H7 (cell line): ENCODE measurements around the gene ZBTB7C. TPM values are rescaled to one million over a fixed set of nuclear protein-coding genes. Genes with fewer than 3 reads are reported as not detected.

Experiments used
- DNase-seq: peaks from one replicate; pipeline ENCODE4 v3.0.0; 2012
- H3K27me3 ChIP-seq: 2 replicates; pipeline ENCODE4 v1.6.0; 2011; ENCODE audit warnings: mild to moderate bottlenecking, low read length; ENCODE audit not compliant: control insufficient read depth, insufficient read depth
- H3K36me3 ChIP-seq: replicated peaks from 2 replicates; pipeline ENCODE4 v1.5.1; 2011; ENCODE audit warnings: low read length; ENCODE audit not compliant: control insufficient read depth, insufficient read depth
- H3K4me3 ChIP-seq: 2 replicates; pipeline ENCODE4 v1.5.1; 2011; ENCODE audit warnings: low read depth, mild to moderate bottlenecking, control low read depth, low read length, moderate library complexity; ENCODE audit not compliant: insufficient read depth
- total RNA-seq: library from RNA; depleted of rRNA; stranded (reverse); fragments of >200 nt; shearing (Covaris generic); gene quantifications from 2 replicates; pipeline ENCODE4 v1.2.3, GENCODE V29; 2014

The ZBTB7C gene
- total RNA-seq, 1 experiment from 2014 or later, result 0.38 TPM

GRCh38 chr18:48201337-48202005 lies 207.7 kb downstream of the ZBTB7C start:
- H3K4me3 ChIP-seq, result no peak overlapping the region

GRCh38 chr18:48200631-48201336 lies 208.4 kb downstream of the ZBTB7C start:
- no peaks in the 10 kb centered on the region for H3K36me3 ChIP-seq
- H3K27me3 ChIP-seq, result no peaks in the 10 kb centered on the region; the same call in 1 of the 2 replicates
- DNase-seq, result no peak
- H3K4me3 ChIP-seq, result no peak overlapping the region

More at GRCh38 chr18:48201337-48202005, 207.7 kb downstream of the ZBTB7C start:
- no peak for DNase-seq
- H3K36me3 ChIP-seq, result no peaks in the 10 kb centered on the region
- no peaks in the 10 kb centered on the region; the same call in 1 of the 2 replicates for H3K27me3 ChIP-seq

- no peak for DNase-seq
- Histone ChIP-seq H3K4me3 (no peak overlapping the region), H3K36me3 (no peaks in the 10 kb centered on the region), H3K27me3 (no peaks in the 10 kb centered on the region; the same call in 1 of the 2 replicates)
Measured at GRCh38 chr18:48199399-48199798, 209.8 kb downstream of the ZBTB7C start.

DNA sequence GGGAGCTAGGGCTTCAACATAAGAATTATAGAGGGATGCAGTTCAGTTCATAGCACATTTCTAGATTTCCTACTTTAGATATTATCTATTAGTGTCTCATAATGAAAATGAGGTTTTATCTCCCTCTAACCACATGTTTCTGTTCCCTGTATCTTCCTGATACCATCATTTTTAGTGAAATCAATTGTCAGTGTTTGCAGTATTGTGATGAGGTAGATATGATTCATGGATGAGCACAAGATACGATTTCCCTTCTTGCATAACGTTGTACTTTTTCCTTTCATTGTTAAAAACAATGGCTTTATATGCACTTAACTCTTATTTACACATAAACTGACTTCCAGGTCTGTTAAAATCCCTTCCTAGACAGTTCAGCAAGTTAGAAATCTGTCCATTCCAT lies 211.4 kb downstream of the ZBTB7C start:
- no peak for DNase-seq
- no peak overlapping the region for H3K4me3 ChIP-seq

GRCh38 chr18:48195787-48196186 lies 213.4 kb downstream of the ZBTB7C start:
- Histone ChIP-seq H3K36me3 (no peaks in the 10 kb centered on the region), H3K4me3 (no peak overlapping the region), H3K27me3 (no peaks in the 10 kb centered on the region)
- no peak for DNase-seq

More for the DNA sequence above, 211.4 kb downstream of the ZBTB7C start:
- Histone ChIP-seq H3K36me3 (no peaks in the 10 kb centered on the region), H3K27me3 (no peaks in the 10 kb centered on the region; the same call in 1 of the 2 replicates)

DNA sequence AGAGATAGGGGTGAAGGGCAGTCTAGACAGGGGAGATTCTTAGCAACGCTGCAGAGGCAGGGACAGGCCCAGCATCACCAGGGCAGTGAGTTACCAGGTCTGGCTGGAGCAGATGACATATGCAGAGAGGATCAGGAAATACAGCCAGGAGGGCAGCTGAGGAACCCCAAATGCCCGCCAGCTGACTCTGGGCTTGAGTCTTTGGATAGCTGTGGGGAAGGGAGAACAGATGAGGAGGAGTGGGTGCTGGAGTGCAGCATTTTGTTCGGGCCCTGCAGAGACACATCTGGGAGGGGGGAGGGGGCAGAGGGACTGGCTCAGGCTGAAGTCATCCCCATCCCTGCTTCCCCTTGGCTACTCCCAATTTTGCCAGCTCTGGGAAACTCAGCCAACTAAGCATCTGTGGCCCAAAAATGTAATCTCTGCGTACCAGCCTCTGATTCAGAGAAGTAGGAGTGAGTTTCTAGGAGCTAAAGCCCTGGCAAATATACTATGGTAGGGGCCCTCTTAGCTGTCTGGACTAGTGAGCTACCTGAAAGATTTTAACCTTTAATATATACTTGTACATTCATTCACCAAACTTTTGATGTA lies 214.5 kb downstream of the ZBTB7C start:
- no peak for DNase-seq
- Histone ChIP-seq H3K27me3 (no peaks in the 10 kb centered on the region), H3K4me3 (no peak overlapping the region), H3K36me3 (no peaks in the 10 kb centered on the region)

DNA sequence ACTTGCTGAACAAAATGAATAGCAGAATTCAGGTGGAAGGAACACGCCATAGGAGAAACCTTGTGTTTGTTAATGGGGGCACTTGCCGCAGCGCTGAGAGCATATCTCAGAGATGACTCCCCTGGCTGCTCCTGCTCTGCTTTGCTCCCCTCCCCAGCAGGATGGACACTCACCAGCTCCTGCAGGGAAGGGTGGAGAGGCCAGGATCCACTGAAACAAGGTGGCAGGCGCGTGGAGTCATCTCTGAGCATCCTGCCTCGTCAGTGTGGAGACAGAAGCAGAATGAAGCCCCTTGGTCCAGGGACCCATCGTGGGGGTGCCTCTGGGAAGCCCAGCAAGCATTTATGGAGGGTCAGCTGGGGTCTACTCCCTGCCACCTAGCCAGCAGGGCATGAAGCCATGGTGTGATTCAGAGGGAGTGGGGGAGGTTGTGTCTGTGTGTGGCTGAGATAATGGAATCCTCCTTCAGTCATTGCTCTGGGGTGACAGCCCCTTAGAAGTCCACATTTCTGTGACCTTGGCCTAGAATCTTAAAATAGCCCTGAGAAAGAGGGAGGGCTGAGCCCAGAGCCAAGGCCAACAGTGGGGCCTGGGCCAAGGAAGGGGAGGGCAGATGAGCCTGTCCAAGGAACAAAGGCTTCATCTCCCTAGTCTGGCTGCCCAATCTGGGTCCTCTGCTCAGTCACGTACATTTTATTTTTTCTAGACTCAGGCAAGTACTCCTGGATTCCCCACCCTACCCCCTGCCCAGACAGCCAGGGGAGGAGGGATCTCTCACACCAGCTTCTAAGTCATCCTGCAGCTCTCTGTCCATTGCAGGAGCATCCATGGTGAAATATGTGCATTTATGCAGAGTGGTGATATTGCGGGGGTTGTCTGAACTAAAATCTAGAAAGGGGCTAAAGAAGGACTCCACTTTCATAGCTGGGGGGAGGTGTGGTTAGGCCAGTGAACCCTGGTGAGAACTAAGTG lies 215.4 kb downstream of the ZBTB7C start:
- Histone ChIP-seq H3K4me3 (no peak overlapping the region), H3K27me3 (no peaks in the 10 kb centered on the region), H3K36me3 (no peaks in the 10 kb centered on the region)
- no peak for DNase-seq

- Histone ChIP-seq H3K27me3 (no peaks in the 10 kb centered on the region), H3K4me3 (no peak overlapping the region), H3K36me3 (no peaks in the 10 kb centered on the region)
- DNase-seq, result no peak
Measured at GRCh38 chr18:48192542-48192941, 216.6 kb downstream of the ZBTB7C start.

- no peaks in the 10 kb centered on the region for H3K27me3 ChIP-seq
- no peak for DNase-seq
- no peaks in the 10 kb centered on the region for H3K36me3 ChIP-seq
- H3K4me3 ChIP-seq, result no peak overlapping the region
Measured at GRCh38 chr18:48191494-48191893, 217.7 kb downstream of the ZBTB7C start.

DNA sequence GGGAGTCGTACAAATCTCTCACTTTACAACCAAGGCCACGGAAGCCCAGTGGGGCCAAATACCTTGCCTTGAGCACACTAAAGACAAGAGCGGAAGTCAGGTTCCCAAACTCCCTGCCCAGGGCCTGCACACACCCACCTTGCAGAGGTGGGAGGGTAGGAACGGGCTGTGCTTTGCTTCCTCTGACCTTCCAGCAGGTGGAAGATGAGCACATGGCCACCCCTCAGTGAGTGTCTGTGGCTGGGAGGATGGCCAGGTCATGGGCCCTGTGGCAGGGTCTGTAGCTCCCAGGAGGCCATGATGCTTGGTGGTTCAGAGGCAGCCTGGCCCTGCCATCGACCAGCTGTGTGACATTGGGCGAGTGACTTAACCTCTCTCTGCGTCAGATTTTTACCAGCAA lies 218.2 kb downstream of the ZBTB7C start:
- Histone ChIP-seq H3K27me3 (no peaks in the 10 kb centered on the region), H3K4me3 (no peak overlapping the region), H3K36me3 (no peaks in the 10 kb centered on the region)
- DNase-seq, result peak; percentile 48

DNA sequence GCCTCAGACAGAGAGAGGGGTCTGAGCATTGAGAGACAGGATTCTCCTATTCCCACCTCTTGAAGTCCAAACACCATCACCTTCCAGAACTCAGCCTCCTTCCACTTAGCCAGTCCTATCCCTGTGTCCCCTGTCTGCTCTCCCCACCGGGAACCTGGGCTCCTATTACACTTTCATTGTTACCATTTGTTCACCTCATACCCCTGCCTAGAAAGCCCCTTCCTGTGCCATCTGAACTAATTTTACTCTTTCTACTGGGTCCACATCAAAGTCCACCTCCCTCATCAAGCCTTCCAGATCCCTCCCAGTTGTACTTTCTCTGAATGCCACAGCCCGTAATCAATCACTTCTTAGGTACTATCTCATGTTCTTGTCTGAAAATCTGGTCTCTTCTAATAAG lies 220.6 kb downstream of the ZBTB7C start:
- Histone ChIP-seq H3K36me3 (no peaks in the 10 kb centered on the region), H3K4me3 (no peak overlapping the region), H3K27me3 (no peaks in the 10 kb centered on the region)
- DNase-seq, result no peak

- DNase-seq, result no peak
- Histone ChIP-seq H3K27me3 (no peaks in the 10 kb centered on the region), H3K4me3 (no peak overlapping the region), H3K36me3 (no peaks in the 10 kb centered on the region)
Measured at GRCh38 chr18:48186861-48187260, 222.3 kb downstream of the ZBTB7C start.

GRCh38 chr18:48186131-48186766 lies 222.9 kb downstream of the ZBTB7C start:
- Histone ChIP-seq H3K27me3 (no peaks in the 10 kb centered on the region), H3K4me3 (no peak overlapping the region), H3K36me3 (no peaks in the 10 kb centered on the region)
- DNase-seq, result no peak

DNA sequence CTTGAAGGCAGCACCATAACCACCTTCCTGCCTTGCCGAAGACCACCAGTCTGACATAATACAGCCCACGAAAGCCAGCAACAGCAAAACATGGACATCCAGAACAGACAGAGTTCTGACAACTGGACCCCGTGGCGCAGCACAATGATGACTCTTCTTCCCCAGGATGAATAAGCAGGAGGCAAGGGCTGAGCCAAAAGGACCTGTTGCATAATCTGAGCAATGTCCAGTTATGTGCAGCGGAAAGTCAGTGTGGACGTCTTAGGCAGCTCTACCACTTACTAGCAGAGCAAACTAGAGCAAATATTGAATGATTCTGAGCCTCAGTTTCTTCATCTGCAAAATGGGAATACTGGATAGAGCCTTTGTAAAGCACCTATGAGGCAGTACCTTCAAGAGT lies 225.1 kb downstream of the ZBTB7C start:
- H3K27me3 ChIP-seq, result no peaks in the 10 kb centered on the region
- no peaks in the 10 kb centered on the region for H3K36me3 ChIP-seq
- no peak overlapping the region for H3K4me3 ChIP-seq
- DNase-seq, result no peak
